Activated CD4-positive, alpha-beta T cell treated with anti-CD3 and anti-CD28 coated beads for 36 hours (primary cell): ENCODE data around the gene TARBP1. TPM values are rescaled to one million over a fixed set of nuclear protein-coding genes. Genes with fewer than 3 reads are reported as not detected.

Experiments used
- ATAC-seq: fragments of 200-7000 bp; cut with Tn5 transposase; one replicate; pipeline ENCODE4 v1.10.0; 2021; ENCODE audit warnings: mild to moderate bottlenecking, moderate library complexity
- CTCF ChIA-PET: fragments of 350-600 bp; sonication (Branson Sonifier 250); formaldehyde crosslinking; loops from one replicate; lab custom pipeline; 2021; ENCODE audit warnings: antibody characterized with exemption; lab: Charles Lee
- POLR2A ChIA-PET: fragments of 350-600 bp; sonication (Branson Sonifier 250); formaldehyde crosslinking; loops from one replicate; lab custom pipeline; 2021; ENCODE audit warnings: antibody characterized with exemption, inconsistent platforms; lab: Charles Lee
- DNase-seq: peaks from one replicate; pipeline ENCODE4 v3.0.0-alpha.2; 2020
- H3K27ac Mint-ChIP-seq: one replicate; pipeline ENCODE4 v1.8.0; 2021; ENCODE audit warnings: mixed read lengths
- H3K27me3 Mint-ChIP-seq: one replicate; pipeline ENCODE4 v1.8.0; 2021; ENCODE audit warnings: mixed read lengths
- H3K36me3 Mint-ChIP-seq: one replicate; pipeline ENCODE4 v1.8.0; 2021; ENCODE audit warnings: low read depth, mixed read lengths
- H3K4me1 Mint-ChIP-seq: one replicate; pipeline ENCODE4 v1.8.0; 2021; ENCODE audit warnings: mixed read lengths
- H3K4me3 Mint-ChIP-seq: one replicate; pipeline ENCODE4 v1.8.0; 2021; ENCODE audit warnings: mild to moderate bottlenecking, moderate library complexity, mixed read lengths
- H3K9me3 Mint-ChIP-seq: one replicate; pipeline ENCODE4 v1.8.0; 2021; ENCODE audit warnings: low read depth, mixed read lengths
- intact Hi-C, 2 experiments: fragments of 100-400 bp; cut with DNase I in 1 of 2; cut with micrococcal nuclease in 1 of 2; formaldehyde crosslinking; loops; one replicate each; pipeline versions ENCODE4 v1.14.2 to v1.15.1; 2022 to 2024; cut with DNase I, micrococcal nuclease
- total RNA-seq, 2 experiments: library from RNA; stranded (reverse); gene quantifications; one replicate each; pipeline ENCODE4 v1.2.3, GENCODE V29; 2021

The TARBP1 gene
- total RNA-seq, 2 experiments from 2014 or later, result 37.7 to 41.5 TPM

GRCh38 chr1:234433563-234434285 is 45.3 kb downstream of the TARBP1 start:
- CTCF ChIA-PET, result interaction anchor here (0.6 to 1.1 kb wide), 3 partner anchors 35 to 692 kb away, joined by 3 read pairs; no protein-coding TSS in a partner anchor
- intact Hi-C loops, result no loop called here
- POLR2A ChIA-PET, result no interaction called here
- no peak overlapping the region for H3K27ac Mint-ChIP-seq
- no peaks in the 10 kb centered on the region for H3K27me3 Mint-ChIP-seq
- peak; percentile 86 for ATAC-seq
- no peaks in the 10 kb centered on the region for H3K9me3 Mint-ChIP-seq
- peaks cover 39% of the 10 kb centered on the region for H3K36me3 Mint-ChIP-seq
- peaks cover 8% of the 10 kb centered on the region for H3K4me1 Mint-ChIP-seq
- no peak for DNase-seq
- H3K4me3 Mint-ChIP-seq, result no peak overlapping the region

- Mint-ChIP-seq H3K4me3 (no peak overlapping the region), H3K36me3 (peaks cover 39% of the 10 kb centered on the region), H3K27me3 (no peaks in the 10 kb centered on the region), H3K27ac (no peak overlapping the region), H3K9me3 (no peaks in the 10 kb centered on the region), H3K4me1 (peaks cover 8% of the 10 kb centered on the region)
- ATAC-seq, result no peak
- no peak for DNase-seq
- ChIA-PET CTCF (interaction anchor here (0.6 kb wide), 2 partner anchors 224 to 1322 kb away, joined by 3 read pairs; no protein-coding TSS in a partner anchor), POLR2A (no interaction called here)
- intact Hi-C loops, result no loop called here
Observed at GRCh38 chr1:234431255-234431654, 47.7 kb downstream of the TARBP1 start.

GRCh38 chr1:234430691-234431090 is 48.3 kb downstream of the TARBP1 start:
- ChIA-PET POLR2A (no interaction called here), CTCF (interaction anchor here (0.6 to 1.2 kb wide), 2 partner anchors 15 to 225 kb away, joined by 3 read pairs; no protein-coding TSS in a partner anchor)
- Mint-ChIP-seq H3K4me3 (no peak overlapping the region), H3K4me1 (peaks cover 8% of the 10 kb centered on the region), H3K9me3 (no peaks in the 10 kb centered on the region), H3K27ac (no peak overlapping the region), H3K36me3 (peaks cover 41% of the 10 kb centered on the region), H3K27me3 (no peaks in the 10 kb centered on the region)
- no peak for DNase-seq
- intact Hi-C loops, result no loop called here
- no peak for ATAC-seq

GRCh38 chr1:234429434-234429806 is 49.6 kb downstream of the TARBP1 start:
- intact Hi-C loops, result no loop called here
- ATAC-seq (no peak), DNase-seq (no peak)
- Mint-ChIP-seq H3K27me3 (no peaks in the 10 kb centered on the region), H3K27ac (no peak overlapping the region), H3K9me3 (no peaks in the 10 kb centered on the region), H3K4me3 (no peak overlapping the region), H3K36me3 (peaks cover 35% of the 10 kb centered on the region), H3K4me1 (peaks cover 8% of the 10 kb centered on the region)
- CTCF ChIA-PET, result interaction anchor here (1.2 to 1.8 kb wide), 2 partner anchors 14 to 119 kb away, joined by 3 to 4 read pairs; no protein-coding TSS in a partner anchor
- POLR2A ChIA-PET, result no interaction called here

- DNase-seq (no peak), ATAC-seq (no peak)
- Mint-ChIP-seq H3K27ac (no peak overlapping the region), H3K36me3 (peaks cover 34% of the 10 kb centered on the region), H3K9me3 (no peaks in the 10 kb centered on the region), H3K4me3 (no peak overlapping the region), H3K27me3 (no peaks in the 10 kb centered on the region), H3K4me1 (no peaks in the 10 kb centered on the region)
- intact Hi-C loops, result no loop called here
- ChIA-PET POLR2A (no interaction called here), CTCF (interaction anchor here (1.8 kb wide), 1 partner anchor 118 kb away, joined by 4 read pairs; no protein-coding TSS in a partner anchor)
Observed at GRCh38 chr1:234427950-234428646, 50.9 kb downstream of the TARBP1 start.

- ChIA-PET CTCF (no interaction called here), POLR2A (interaction anchor here (0.6 kb wide), 1 partner anchor 11 kb away, joined by 4 read pairs; no protein-coding TSS in a partner anchor)
- Mint-ChIP-seq H3K9me3 (no peaks in the 10 kb centered on the region), H3K27me3 (no peaks in the 10 kb centered on the region), H3K4me3 (no peak overlapping the region), H3K36me3 (peaks cover 18% of the 10 kb centered on the region), H3K27ac (no peak overlapping the region), H3K4me1 (peaks cover 6% of the 10 kb centered on the region)
- no peak for ATAC-seq
- DNase-seq, result no peak
- intact Hi-C loops, result no loop called here
Observed at GRCh38 chr1:234413990-234414389, 65.0 kb downstream of the TARBP1 start.

- H3K9me3 Mint-ChIP-seq, result no peaks in the 10 kb centered on the region
- POLR2A ChIA-PET, result no interaction called here
- peaks cover 10% of the 10 kb centered on the region for H3K4me1 Mint-ChIP-seq
- no peak overlapping the region for H3K27ac Mint-ChIP-seq
- H3K36me3 Mint-ChIP-seq, result peaks cover 20% of the 10 kb centered on the region
- H3K4me3 Mint-ChIP-seq, result no peak overlapping the region
- no peak for ATAC-seq
- intact Hi-C loops, result no loop called here
- DNase-seq, result no peak
- CTCF ChIA-PET, result interaction anchor here (0.6 kb wide), 1 partner anchor 13 kb away, joined by 3 read pairs; no protein-coding TSS in a partner anchor
- no peaks in the 10 kb centered on the region for H3K27me3 Mint-ChIP-seq
Observed at GRCh38 chr1:234413485-234413884, 65.5 kb downstream of the TARBP1 start.

- H3K36me3 Mint-ChIP-seq, result peaks cover 18% of the 10 kb centered on the region
- ChIA-PET CTCF (interaction anchor here (0.6 to 0.7 kb wide), 2 partner anchors 13 to 102 kb away, joined by 3 read pairs; no protein-coding TSS in a partner anchor), POLR2A (no interaction called here)
- no peak overlapping the region for H3K4me3 Mint-ChIP-seq
- no peak for ATAC-seq
- DNase-seq, result no peak
- intact Hi-C loops, result no loop called here
- no peaks in the 10 kb centered on the region for H3K27me3 Mint-ChIP-seq
- no peaks in the 10 kb centered on the region for H3K9me3 Mint-ChIP-seq
- peaks cover 17% of the 10 kb centered on the region for H3K4me1 Mint-ChIP-seq
- H3K27ac Mint-ChIP-seq, result no peak overlapping the region
Observed at GRCh38 chr1:234412830-234413229, 66.1 kb downstream of the TARBP1 start.

GRCh38 chr1:234409328-234409727 is 69.7 kb downstream of the TARBP1 start:
- ATAC-seq, result peak; percentile 53
- POLR2A ChIA-PET, result interaction anchor here (0.7 kb wide), 1 partner anchor 200 kb away, joined by 3 read pairs; no protein-coding TSS in a partner anchor
- Mint-ChIP-seq H3K4me1 (peaks cover 42% of the 10 kb centered on the region), H3K4me3 (peak overlapping the region; percentile 51), H3K36me3 (peaks cover 31% of the 10 kb centered on the region), H3K9me3 (no peaks in the 10 kb centered on the region), H3K27ac (peak overlapping the region; percentile 89), H3K27me3 (no peaks in the 10 kb centered on the region)
- intact Hi-C loops, result loop anchor here (1.0 to 2.0 kb wide), 10 partner anchors 8 to 295 kb away; partner anchors contain the start of gene COA6 (in 2 of the 2)
- CTCF ChIA-PET, result interaction anchor here (0.5 to 2.3 kb wide), 11 partner anchors 10 to 194 kb away, joined by 3 to 6 read pairs (median 3); no protein-coding TSS in a partner anchor
- peak; percentile 21 for DNase-seq

- CTCF ChIA-PET, result interaction anchor here (0.5 to 2.3 kb wide), 11 partner anchors 10 to 124 kb away, joined by 3 to 6 read pairs (median 3); no protein-coding TSS in a partner anchor
- DNase-seq, result peak; percentile 85
- peak overlapping the region; percentile 20 for H3K4me3 Mint-ChIP-seq
- peak; percentile 94 for ATAC-seq
- peaks cover 31% of the 10 kb centered on the region for H3K36me3 Mint-ChIP-seq
- H3K4me1 Mint-ChIP-seq, result peaks cover 42% of the 10 kb centered on the region
- H3K27ac Mint-ChIP-seq, result peak overlapping the region; percentile 89
- POLR2A ChIA-PET, result interaction anchor here (0.7 kb wide), 1 partner anchor 200 kb away, joined by 3 read pairs; no protein-coding TSS in a partner anchor
- intact Hi-C loops, result loop anchor here (1.0 to 2.0 kb wide), 11 partner anchors 7 to 294 kb away; partner anchors contain the start of gene COA6 (in 2 of the 2)
- no peaks in the 10 kb centered on the region for H3K27me3 Mint-ChIP-seq
- H3K9me3 Mint-ChIP-seq, result no peaks in the 10 kb centered on the region
Observed at GRCh38 chr1:234408757-234409156, 70.2 kb downstream of the TARBP1 start.

- peaks cover 56% of the 10 kb centered on the region for H3K4me1 Mint-ChIP-seq
- H3K27me3 Mint-ChIP-seq, result no peaks in the 10 kb centered on the region
- ChIA-PET CTCF (interaction anchor here (1.3 to 2.3 kb wide), 3 partner anchors 8 to 80 kb away, joined by 3 to 6 read pairs (median 5); no protein-coding TSS in a partner anchor), POLR2A (no interaction called here)
- no peaks in the 10 kb centered on the region for H3K9me3 Mint-ChIP-seq
- H3K27ac Mint-ChIP-seq, result peak overlapping the region; percentile 77
- ATAC-seq, result no peak
- no peak overlapping the region for H3K4me3 Mint-ChIP-seq
- H3K36me3 Mint-ChIP-seq, result peaks cover 34% of the 10 kb centered on the region
- no peak for DNase-seq
- intact Hi-C loops, result no loop called here
Observed at GRCh38 chr1:234406871-234407270, 72.1 kb downstream of the TARBP1 start.
